HG02623 (cell line): ENCODE results near the gene MS4A10.
"Not testable (repeated sequence)": the region's sequence is repeated elsewhere in the genome, so short reads cannot be mapped to it uniquely, and the experiment has no call there.

Experiments used
- ATAC-seq: cut with Tn5 transposase; IDR thresholded peaks from one replicate; pipeline ENCODE4 v1.9.1; 2021; ENCODE audit warnings: moderate library complexity; ENCODE audit not compliant: unreplicated experiment

Gene MS4A10

DNA sequence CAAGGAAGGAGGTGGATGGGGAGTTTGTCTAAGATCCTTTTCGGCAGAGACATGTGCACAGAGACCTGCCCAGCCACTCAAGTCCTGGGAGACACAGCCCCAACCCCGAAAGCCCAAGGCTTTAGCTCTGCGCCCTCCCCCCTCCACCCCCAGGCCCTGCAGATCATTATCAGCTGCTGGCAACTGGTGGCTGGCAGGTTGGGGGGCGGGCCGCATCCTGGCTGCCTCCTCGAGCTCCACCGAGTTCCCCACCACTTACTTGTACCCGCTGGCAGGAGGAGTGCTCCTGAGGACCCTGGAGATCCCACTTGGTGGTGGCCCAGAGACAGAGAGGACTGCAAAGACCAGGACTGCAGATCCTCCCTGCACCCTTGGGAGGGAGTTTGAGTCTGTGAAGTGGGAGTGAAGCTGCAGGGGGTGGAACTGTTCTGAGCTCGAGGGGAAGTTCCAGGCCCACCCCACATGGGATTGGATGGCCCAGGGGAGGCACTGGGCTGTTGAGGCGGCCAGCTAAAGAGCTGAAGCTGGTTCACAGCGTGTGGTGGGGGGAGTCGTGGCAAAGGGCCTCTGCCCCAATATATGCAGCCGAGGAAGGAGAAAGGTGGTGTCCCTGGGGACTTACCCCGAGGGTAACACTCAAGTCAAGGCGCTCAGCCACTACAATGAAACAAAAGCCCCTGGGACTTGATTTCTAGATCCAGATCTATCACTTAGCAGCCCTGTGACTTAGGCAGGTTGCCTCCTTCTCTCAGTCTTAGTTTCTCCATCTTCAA lies 36.9 kb downstream of the MS4A10 start:
- ATAC-seq = no peak

DNA sequence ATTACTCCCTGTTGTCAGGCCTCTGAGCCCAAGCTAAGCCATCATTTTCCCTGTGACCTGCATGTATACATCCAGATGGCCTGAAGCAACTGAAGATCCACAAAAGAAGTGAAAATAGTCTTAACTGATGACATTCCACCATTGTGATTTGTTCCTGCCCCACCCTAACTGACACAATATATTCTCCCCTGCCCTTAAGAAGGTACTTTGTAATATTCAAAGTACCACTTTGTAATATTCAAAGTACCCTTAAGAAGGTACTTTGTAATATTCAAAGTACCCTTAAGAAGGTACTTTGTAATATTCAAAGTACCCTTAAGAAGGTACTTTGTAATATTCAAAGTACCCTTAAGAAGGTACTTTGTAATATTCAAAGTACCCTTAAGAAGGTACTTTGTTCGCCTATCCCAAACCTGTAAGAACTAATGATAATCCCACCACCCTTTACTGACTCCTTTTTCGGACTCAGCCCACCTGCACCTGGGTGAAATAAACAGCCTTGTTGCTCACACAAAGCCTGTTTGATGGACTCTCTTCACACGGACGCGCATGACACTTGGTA lies 38.7 kb downstream of the MS4A10 start:
- ATAC-seq = not testable (repeated sequence)

DNA sequence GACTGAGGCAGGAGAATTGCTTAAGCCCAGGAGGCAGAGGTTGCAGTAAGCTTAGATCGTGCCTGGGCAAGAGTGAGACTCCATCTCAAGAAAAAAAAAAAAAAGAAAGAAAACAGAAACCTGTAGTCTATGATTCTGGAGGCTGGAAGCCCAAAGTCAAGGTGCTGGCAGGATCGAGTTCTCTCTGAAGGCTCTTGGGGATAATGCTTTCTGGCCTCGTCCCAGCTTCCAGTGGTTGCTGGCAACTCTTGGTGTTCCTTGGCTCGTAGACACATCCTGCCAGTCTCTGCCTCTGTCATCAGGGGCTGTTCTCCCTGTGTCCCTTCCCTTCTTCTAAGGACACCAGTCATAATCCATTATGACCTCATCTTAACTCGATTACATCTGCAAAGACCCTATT lies 40.0 kb downstream of the MS4A10 start:
- no peak for ATAC-seq

DNA sequence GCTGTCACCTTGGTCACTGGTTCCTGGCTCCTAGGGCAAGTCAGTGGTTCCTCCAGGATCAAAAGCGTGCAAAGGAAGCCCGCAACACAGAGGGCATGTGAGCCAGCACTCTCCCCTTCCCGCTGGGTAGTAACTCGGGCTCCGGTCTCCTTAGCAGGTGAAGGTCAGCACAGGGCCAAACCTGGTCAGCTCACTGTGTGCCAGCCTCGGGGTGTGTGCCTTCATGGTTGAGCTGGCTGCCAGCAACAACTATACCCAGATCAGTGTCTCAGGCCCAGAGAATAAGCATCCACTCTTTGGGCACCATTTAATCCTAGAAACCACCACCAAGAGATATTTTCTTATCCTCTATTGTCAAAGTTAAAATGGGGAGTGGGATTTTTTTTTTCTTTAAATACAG lies 40.7 kb downstream of the MS4A10 start:
- ATAC-seq = no peak

DNA sequence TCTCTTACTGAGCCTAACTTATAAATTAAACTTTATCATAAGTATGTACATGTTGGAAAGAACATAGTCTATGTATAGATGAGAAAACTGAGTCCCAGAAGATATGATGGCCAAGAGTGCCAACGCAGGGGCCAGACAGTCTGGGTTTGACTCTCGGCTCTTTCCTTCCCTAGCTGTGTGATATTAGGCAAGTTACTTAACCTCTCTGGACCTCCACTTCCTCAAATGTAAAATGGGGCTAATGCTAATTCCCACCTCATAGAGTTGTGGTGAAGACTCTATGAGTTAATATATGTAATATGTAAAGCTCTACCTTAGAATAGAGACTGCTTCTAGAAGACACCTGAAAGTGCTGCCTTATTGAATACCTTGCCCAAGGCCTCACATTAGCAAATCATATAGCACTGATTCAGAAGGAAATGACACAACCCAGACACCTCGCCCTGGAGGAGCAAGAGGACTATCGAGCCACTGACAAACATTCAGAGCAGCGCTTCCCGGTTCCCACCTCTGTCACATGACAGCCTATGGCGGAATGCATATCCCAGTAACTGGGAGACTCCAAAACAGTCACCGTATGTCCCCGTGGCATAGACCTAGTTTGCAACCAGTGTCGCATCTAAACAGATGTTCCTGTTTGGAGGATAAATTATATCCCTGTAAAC lies 45.5 kb downstream of the MS4A10 start:
- no peak for ATAC-seq

DNA sequence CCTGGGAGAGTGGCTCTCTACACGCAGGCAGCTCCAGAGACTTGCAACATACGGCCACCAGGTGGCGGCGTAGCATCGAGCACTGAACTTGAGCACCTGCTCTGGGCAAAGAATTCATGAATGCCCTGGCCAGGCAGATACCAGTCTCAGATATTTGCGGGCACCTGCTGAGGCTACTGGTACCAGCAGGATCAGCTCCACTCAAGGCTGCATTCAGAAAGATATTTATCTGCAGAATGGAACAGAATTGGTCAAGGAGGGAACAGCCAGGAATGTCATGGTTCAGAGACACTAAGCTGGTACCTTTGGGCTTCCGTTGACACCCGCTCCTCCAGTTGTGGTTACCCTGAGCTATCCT lies 46.0 kb downstream of the MS4A10 start:
- ATAC-seq = peak; percentile 63

DNA sequence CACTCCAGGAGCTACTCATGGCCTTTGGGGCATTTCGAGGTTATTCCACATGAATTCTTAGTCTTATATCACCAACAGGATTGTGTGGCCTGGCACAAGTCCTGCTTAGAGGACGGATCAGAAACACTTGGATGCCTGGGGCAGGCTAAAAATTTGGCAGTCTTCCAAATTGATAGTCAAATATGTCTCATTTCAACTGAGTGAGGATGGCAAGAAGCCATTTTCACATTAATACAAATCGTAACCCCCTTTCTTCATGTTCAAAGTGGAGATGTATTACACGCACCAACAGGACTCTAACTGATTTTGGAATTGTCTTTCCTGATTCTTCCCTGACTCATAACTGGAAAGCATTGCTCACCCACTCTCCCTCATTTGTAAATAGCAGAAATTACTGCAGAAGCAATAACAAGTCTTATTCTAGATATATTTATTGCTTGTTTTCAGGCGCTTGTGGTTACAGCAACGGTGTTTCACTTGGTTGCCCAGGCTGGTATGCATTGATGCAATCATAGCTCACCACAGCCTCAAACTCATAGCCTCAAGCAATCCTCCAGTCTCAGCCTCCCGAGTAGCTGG lies 46.5 kb downstream of the MS4A10 start:
- ATAC-seq = no peak

DNA sequence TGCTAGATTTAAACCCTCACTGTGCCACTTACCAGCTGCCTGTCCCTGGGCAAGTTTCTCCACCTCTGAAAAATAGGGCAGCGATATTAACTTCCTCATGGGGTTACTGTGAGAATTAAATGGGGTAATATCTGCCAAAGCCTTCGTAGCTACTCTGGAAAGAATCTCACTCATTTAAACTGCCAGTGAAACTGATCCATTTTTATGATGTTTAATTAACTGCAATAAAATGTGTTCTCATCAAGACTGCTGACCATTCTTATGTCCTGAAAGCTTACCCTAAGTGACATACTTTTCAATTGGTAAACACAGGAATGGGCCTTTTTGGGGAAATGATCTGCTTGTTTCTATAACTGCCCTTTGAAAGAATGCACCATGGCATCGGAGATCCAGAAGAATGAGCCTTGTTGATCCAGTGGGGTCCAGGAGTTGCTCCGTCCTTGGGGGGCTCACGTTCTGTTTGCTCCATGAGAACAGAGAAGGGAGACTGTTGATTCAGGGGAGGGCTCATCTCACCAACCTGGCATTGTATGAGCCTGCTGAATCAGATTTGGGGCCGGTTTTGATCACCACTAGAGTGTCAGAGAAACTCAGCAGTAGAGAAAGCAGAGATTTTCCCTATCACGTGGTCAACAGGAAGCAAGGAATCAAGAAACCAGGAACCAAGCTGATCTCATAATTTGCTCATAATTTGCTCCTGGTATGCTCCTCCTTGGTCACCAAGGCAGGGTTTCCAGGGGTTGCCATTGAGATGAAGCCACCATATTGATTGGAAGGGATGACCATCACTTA lies 49.8 kb downstream of the MS4A10 start:
- no peak for ATAC-seq

DNA sequence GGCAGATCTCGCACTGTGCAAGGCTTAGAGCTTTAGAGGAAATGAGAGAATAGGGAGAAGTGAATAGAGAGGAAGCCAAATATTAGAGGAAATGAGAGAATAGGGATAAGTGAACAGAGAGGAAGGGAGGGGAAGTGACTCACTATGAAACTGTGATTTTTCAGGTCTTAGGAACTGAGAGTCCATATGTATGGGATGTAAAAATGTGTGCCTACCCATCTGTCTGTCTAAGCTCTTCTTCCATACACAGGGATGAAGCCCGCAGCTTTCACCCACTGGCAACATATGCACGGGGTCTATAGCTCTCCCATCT lies 50.4 kb downstream of the MS4A10 start:
- no peak for ATAC-seq

DNA sequence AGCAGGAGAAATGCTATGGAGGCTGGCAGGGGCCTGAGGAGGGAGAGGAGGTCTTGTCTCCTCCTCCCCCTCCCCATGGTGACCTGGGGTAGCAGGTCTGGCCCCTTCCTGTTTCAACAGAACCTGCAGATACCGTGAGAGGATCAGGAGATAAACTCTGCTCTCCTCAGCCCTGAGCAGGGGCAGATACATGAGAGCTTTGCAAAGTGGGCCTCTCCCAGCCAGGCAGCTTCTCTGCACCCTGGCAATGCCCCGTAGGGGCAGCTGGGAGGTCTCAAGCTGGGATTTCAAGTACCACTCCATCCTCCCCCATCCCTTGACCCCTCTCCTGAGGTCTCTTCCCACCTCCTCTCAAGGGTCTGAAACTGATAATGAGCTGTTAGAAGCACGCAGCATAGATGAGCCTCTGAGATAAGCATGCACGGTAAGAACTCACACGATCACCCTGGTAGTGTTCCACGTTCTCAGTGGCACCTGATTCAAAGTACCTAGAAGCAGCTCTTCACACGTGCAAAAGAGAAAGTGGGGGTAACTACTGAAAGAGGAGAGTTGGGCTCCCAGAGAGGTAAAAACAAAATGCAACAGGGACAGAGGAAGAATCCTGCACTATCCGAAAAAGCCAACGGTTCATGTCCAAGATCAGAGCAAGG lies 51.9 kb downstream of the MS4A10 start:
- no peak for ATAC-seq

DNA sequence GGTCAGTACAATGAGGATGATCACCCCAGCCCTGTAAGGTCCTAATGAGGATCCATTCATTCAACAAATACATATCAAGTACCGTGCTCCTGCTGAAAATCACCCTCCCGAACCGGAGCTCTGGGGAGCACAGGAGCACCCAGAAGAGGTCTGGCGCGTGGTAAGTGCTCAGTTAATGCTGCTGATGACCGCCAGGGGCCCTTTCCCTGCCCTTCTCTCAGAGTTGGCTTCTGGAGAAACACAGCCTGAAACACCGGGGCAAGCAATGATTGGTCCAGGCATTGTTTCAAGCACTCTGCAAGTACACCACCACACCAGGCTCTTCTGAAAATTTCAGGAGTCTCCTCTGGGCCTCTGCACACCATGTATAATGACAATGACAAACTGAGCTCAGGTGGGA lies 53.0 kb downstream of the MS4A10 start:
- ATAC-seq = no peak

DNA sequence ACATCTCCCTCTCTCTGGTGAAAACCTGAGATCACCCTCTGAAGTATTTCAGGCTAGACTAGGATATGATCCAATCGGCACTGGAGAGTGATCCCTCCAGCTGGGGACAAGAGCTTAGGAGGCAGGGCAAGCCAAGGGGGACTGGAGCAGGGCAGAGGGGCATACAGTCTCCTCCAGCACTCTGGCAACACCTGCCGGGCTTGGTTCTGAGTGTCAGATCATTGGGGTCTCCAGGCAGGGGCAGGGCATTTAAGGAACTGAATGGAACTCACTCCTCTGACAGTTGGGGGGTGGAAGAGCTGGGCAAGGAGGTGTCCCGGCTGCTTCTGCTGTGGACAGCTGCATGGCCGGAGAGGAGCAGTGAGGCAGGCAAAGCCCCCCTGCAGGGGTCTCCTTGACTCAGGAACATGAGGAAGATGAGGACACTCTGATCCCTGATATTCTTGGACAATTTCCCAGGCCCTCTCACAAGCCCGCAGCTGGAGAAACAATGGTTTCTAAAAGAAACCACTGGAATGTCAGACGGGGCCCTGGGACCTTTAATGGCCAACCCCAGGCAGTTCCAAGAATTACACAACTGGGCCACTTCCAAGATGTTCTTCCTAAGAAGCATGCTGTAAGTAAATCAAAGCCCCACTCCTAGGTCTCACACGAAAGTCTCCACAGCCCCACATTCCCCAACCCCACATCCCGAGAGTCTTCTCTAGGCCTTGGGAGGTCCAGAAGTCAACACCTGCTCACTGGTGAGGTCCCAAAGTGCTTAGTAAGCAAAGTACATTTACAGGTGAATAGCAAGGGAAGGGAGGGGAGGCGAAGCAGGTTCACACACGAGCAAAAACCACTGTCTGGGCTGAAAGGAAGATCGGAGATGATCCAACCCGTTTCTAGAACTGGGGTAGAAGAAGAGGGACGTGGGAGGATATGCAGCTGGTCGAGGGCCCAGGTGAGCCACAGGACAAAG lies 55.6 kb downstream of the MS4A10 start:
- no peak for ATAC-seq

DNA sequence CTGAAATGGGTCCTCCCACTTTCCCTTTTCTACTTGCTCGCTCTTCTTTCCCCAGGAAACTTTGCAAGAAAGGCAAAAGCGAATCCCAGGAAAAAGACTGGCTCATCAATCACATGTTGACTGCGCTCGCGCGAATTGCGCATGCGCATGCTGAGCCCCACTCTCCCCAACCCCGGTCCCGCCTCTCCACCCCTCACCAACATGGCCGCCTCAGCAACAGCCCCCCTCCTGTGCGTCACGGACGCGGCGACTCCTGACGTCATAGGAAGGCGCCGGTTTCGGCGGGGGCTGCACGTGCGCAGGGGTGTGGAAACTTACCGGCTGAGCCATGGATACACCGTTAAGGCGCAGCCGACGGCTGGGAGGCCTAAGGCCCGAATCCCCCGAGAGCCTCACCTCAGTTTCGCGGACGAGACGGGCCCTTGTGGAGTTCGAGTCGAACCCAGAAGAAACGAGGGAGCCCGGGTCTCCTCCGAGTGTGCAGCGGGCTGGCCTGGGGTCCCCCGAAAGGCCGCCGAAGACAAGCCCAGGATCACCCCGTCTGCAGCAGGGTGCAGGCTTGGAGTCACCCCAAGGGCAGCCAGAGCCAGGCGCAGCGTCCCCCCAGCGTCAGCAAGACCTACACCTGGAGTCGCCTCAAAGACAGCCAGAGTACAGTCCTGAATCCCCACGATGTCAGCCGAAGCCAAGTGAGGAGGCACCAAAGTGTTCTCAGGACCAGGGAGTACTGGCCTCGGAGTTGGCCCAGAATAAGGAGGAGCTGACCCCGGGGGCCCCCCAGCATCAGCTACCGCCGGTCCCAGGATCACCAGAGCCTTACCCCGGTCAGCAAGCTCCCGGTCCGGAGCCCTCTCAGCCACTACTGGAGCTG lies 56.9 kb downstream of the MS4A10 start, which contains the start of gene CCDC86:
CCDC86 (plus strand) TSS at position 317 of the 871 bp plus-strand sequence; CDS start at position 329, 12 bp downstream.
- ATAC-seq = peak; percentile 79

DNA sequence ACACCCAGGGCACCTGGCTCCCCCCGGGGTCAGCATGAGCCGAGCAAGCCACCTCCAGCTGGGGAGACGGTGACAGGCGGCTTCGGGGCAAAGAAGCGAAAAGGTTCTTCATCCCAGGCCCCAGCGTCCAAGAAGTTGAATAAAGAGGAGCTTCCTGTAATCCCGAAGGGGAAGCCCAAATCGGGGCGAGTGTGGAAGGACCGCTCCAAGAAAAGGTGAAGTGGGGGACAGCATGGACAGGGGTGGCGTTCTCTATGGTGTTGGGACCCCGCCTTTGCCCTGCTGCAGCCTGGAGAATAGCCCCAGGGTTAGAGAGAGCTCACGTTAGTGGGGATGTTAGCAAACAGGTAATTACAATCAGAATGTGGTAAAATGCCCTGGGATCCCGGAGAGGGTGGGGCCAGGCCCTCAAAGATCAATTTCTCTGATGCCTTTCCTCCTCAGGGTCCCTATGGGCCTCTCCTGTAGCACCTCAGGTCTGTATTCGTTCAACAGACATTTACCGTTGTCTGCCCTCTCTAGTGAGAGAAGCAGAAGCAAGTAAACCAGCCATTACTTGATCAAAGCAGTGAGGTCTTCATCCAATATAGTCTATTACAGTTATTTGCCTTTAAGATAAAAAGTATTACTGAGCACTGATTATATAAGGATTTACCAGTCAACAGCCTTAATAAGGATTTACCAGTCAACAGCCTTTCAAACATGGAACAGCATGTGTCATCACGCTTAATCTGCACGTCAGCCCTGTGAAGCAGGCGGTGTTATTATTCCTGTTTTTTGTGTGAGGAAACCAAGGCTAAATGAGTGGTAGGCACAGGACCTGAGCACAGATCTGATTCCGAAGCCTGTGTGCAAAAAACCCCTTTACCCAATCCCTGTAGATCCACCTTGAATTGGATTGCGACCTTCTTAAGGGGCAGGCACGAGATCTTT lies 57.8 kb downstream of the MS4A10 start:
- no peak for ATAC-seq

DNA sequence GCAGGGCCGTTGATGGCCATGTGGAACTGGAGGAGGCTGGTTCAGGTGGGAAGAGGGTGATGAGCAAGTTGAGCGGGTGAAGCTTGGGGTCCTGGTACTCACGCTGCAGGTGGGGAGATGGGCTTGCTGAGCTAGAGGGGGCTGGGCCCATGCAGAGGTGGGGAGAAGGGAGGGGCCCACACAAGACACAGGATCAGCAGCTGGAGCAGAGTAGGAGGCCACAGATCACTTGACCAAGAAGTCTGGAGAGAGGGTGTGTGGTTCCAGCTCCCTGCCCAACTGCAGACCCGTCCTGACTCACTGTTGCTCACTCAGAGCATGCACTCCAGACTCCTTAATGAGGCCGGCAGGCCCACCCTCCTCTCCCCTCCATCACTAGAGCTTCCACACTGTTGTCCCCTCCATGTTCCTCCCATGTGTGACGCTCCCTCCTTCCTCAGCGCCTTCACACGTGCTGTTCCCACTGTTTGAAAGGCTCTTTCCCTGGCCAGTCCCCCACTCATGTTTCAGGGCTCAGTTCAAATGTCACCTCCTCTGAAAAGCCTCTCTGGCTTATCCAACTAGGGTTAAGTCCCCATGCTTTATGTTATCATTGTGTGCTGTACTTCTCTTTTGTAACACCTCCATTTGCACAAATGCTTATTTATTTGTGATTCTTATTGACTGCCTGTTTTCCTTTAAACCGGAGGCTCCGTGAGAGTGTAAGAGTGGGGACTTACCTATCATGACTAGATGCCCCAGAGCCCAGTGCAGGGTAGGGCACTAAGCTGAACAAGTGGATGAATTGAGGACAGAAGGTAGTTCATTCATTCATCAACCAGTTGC lies 59.1 kb downstream of the MS4A10 start:
- ATAC-seq = no peak

DNA sequence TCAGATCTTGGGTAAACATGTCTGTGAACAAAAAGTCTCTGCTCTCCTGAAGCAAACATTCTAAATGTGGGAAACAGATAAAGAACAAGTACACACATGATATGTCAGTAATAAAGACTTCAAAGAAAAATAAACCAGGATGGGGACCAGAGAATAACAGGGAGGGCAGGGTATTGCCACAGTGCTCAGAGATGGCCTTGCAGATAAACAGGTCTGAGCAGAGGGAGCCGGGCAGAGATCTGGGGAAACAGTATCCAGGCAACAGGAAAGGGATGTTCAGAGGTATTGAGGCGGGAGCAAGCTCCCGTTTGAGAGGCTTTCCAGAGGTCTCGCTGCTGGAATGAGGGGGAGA lies 59.7 kb downstream of the MS4A10 start:
- ATAC-seq = no peak

DNA sequence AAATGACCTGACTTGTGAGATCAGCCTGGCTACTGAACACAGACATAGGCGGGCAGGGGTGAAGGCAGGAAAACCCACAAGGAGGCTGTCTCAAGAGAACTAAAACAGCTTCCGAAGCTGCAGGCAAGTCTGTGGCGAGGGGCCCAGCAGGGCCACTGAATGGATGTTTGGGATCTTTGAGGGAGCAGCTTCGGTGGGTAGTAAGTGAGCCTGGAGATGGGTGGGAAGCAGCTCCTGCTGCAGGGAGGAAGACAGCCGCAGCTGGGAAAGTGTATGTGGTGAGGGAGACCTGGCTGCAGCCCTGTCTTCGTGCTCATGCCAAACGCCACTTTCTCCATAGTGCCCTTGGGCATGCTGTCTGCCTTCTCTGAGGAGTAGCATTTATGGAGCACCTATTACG lies 60.2 kb downstream of the MS4A10 start:
- ATAC-seq = no peak
